ENCODE measurements around the gene KDM6B.
"Not testable (repeated sequence)": the region's sequence is repeated elsewhere in the genome, so short reads cannot be mapped to it uniquely, and the experiment has no call there.

Gene KDM6B

GRCh38 chr17:7854851-7855659 lies 21.0 kb downstream of the KDM6B start, which contains the start of gene TMEM88:
TSS of gene TMEM88 (plus strand) at chr17:7855066. CDS start at chr17:7855075, 9 bp downstream.
- no peak for DNase-seq

- DNase-seq: no peak
Measured at GRCh38 chr17:7855660-7856010, 21.6 kb downstream of the KDM6B start.

- DNase-seq: peak; percentile 20
Measured at GRCh38 chr17:7856011-7856810, 22.2 kb downstream of the KDM6B start.

GRCh38 chr17:7856811-7857712 lies 23.0 kb downstream of the KDM6B start, which contains the start of gene NAA38:
TSS of gene NAA38 (minus strand) at chr17:7857559. CDS start at chr17:7857463, 96 bp downstream.
- DNase-seq: peak; percentile 98

DNA sequence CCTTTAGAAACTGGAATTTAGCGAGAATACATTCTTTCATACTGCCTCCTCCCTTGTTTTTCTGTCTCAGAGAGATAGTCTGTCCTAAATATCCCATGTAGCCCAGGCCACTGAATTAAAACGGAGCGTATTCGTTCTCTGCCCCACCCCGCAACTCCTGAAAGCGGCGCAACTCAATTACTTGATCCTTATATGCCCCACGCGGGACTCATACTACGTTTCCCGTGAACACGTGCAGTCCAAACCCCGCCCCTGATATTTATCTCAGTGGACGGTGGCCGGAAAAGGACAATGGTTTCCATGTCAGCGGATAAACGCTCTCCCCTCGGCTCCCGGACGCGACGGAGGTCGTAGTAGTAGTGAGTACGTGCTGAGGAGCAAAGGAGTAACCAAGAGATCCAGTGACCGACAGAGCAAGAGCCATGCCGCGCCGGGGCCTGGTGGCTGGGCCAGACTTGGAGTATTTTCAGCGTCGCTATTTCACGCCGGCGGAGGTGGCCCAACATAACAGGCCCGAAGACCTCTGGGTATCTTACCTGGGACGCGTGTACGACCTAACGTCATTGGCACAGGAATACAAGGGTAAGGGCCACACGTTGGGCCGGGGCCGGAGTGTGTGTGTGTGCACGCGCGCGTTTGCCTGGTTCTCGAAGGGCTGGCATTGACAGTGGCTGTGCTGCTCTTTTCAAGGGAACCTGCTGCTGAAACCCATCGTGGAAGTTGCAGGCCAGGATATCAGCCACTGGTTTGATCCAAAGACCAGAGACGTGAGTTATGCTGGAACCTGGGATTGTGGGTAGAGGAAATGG lies 23.9 kb downstream of the KDM6B start, which contains the start of gene CYB5D1:
TSS of gene CYB5D1 (plus strand) at position 291 of the 809 bp plus-strand sequence. CDS start at position 423, 132 bp downstream.
- peak; percentile 96 for DNase-seq

DNA sequence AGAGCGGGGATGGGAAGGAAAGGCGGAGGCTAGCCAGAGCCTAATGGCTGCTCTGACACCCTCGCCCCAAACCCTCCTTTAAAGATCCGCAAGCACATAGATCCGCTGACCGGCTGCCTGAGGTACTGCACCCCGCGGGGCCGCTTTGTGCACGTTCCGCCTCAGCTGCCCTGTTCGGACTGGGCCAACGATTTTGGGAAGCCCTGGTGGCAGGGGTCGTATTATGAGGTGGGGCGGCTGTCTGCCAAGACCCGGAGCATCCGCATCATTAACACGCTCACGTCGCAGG lies 24.4 kb downstream of the KDM6B start:
- DNase-seq: no peak

DNA sequence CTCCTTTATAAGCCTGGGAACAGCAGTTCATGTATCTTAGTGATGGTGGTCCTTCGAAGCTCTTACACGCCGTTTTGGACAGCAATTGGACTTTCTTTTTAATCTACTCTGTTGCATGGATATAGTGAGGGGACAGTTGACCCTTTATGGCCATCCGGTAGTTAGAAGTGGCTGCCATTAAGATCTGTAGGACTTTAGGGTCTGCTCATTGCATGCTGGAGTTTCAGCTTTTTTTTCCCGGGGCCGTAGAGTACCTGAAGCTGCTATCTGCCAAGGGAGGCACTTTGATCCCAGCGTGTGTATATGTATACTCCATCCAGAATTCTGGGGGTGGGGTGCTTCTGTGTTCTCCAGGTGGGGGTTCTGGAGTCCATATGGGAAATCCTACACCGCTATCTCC lies 25.0 kb downstream of the KDM6B start:
- no peak for DNase-seq

DNA sequence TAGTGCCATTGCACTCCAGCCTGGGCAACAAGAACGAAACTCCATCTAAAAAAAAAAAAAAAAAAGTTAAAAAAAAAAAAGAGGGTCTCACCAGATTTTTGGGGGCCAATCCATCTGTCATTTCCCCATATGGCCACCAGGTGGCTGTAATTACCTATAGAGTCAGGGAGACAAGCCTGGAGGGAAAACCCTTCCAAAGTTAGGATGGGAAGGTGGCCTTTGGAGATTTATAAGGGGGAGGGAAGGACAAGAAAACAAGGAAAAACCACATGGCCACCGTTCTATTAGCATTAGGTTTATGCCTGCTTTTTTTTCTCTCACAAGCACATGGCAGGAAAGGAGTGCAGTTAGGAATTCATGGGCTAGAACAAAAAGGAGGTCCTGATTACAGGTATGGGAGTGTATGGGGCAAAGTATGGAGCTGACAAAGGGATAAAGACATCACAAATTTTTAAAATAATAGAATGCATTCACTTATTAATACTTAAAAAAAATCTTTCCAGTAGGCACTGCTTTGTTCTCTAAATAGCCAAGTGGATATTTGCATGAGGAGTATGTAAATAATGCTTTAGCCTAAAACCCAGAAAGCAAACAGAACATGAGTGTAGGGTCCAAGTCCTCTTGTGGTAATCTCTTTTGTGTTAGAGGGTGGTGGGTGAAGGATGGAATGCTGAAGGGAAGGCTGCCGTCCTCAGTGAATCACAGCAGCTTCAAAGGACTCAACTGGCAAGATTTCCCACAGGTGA lies 28.8 kb downstream of the KDM6B start:
- peak; percentile 48 for DNase-seq

DNA sequence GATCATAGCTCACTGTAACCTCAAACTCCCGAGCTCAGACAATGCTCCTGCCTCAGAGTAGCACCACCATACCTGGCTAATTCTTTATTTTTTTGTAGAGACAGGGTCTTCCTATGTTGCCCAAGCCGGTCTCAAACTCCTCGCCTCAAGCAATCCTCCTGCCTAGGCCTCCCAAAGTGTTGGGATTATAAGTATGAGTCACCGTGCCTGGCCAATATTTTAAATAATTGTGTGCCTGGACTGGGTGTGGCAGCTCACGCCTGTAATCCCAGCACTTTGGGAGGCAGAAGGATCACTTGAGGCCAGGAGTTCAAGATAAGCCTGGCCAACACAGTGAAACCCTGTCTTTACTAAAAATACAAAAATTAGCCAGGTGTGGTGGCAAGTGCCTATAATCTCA lies 30.4 kb downstream of the KDM6B start:
- DNase-seq: not testable (repeated sequence)

DNA sequence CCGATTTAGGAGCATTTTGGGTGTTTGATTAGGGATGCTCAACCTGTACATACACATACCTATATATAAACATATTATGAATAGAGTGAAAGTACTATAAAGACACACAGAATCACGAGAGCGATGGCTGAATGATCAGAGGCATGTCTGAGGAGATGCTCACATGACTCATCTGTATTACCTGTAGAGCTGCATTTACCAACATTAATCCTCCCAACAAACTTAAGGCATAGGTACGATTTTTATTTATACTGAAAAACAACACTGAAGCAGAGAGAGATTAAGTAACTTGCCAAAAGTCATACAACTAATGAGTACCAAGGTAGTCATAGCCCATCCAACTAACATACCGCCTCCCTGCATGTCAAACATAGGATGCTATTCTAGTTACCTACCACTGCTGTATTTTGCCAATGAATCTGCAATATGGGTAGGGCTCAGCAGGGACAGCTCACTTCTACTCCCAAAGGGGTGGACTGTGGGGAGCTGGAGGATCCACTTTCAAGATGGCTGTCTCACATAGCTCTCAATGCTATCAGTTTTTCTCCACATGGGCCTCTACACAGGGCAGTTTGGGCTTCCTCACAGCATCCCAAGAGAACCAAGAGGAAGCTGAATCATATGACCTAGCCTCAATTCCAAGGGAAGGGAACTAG lies 31.1 kb downstream of the KDM6B start:
- no peak for DNase-seq

DNA sequence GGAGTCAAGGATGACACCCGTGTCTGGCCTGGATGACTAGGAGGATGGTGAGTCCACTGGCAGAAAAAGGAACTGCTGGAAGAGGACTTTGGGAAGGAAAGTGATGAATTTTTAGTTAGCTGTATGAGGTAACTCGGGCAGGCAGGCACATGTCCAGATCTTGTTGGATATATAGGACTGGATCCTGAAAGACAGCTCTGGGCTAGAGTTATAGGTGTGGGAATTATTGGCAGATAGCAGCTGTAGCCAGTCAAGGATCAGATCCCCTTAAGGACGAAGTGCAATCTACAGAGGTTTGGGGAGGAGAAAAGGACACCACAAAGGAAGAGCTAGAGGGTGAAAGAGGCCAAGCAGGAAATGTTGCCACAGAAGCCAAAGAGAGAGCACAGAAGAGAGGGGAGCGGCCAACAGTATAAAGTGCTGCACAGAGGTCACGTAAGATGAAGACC lies 33.9 kb downstream of the KDM6B start:
- DNase-seq: no peak

- DNase-seq: no peak
Measured at GRCh38 chr17:7873051-7873450, 39.0 kb downstream of the KDM6B start.

- DNase-seq: no peak
Measured at GRCh38 chr17:7875804-7876370, 41.9 kb downstream of the KDM6B start.

- DNase-seq: no peak
Measured at GRCh38 chr17:7878234-7878633, 44.2 kb downstream of the KDM6B start.

DNA sequence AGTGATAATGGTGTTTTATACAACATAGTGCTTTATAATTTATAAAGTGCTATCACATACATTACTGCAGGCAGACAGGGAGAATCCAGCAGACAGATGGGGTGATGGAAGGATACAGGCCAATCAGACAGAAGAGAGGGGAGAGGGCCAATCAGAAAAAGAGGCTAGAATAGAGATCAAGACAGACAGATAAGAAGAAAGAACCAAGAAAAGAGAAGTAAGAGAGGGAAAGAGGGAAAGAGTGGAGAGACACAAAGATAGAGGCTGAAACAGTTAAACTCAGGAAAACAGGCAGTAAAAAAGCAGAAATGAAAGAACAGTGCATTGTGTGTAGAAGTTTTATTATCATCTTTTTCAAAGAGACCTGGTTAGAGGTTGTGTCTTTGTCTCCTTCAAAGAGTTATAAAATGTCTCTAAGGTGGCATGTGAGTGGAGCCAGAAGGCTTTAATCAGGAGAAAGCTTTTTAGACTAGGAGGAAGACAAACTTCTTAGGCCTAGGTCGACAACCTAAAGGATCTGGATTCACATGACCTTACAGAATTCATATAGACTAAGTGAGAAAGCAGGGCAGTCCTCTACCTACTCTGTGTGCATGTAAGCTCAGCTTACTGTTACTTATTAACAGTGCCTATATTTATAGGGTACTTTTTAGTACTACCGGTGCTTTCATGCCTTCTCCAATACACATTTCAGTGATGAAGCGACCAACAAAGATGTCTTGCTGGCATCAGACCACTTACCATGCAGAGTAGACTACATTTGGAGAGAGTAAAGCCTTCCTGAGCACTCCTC lies 46.3 kb downstream of the KDM6B start:
- DNase-seq: no peak

DNA sequence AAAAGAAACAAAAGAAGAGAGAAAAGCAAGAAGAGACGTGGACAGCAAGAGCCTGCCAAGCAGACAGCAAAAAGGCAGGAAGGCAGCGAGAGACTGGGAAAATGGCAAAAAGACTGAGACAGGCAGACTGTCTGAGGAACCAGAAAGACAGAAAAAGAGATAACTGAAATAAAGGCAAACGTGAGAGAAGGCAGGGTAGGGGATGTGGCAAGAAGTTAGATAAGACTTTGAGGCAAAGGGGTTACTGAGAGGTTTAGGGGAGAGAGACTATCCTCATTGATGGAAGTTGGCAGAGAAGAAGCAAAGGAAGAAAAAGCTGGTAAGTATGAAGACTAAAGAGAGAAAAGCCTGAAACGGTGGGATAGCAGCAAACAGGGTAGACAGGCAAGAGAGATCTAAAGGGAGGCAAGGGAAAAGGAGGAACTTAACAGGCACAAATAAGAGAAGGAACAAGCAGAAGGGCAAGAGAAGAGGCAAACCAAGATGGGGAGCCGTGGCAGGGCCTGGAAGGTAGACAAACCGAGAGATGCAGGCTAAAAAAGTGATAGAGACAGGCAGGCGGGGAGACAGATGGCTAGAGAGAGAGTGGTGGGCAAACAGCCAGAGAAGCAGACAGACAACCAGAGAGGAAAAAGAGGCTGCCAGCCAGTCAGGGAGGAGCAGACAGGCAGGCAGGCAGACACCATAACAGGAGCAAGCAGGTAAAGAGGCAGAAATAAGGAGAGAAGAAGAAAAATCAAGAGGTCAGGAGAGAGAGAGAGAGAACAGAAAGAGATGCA lies 47.4 kb downstream of the KDM6B start:
- DNase-seq: peak; percentile 76

DNA sequence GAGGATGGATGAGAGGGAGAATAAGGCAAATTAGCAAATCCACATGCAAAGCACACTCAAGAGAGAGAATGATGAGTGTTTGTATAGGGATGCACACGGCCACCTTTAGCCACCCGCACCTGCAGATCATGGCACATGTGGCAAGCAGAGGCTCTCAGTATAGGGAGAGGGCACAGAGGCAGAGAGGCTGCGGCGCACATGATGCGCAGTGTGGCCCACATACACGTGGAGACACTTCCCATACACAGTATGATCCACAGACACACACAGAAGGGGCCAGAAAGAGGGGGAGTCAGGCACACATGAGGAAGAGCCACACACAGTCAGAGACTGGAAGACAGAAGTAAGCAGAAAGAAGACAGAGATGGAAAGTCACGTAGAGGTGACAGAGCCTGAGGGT lies 48.1 kb downstream of the KDM6B start:
- DNase-seq: peak; percentile 76

GRCh38 chr17:7882629-7883028 lies 48.6 kb downstream of the KDM6B start:
- DNase-seq: no peak
